AG09309 (cell line): ENCODE data around the gene QRICH2.

Experiments
- DNase-seq: peaks from one replicate; pipeline ENCODE4 v3.0.0-alpha.2; 2010; ENCODE audit warnings: low read depth
- H3K4me3 ChIP-seq: 2 replicates; pipeline ENCODE4 v1.5.1; 2011; ENCODE audit warnings: mild to moderate bottlenecking, low read depth, low read length, moderate library complexity; ENCODE audit not compliant: control insufficient read depth
- CTCF ChIP-seq: IDR thresholded peaks from 2 replicates; pipeline ENCODE4 v1.5.1; 2011; ENCODE audit warnings: mild to moderate bottlenecking, low read depth, low read length, inconsistent platforms; ENCODE audit not compliant: insufficient read depth, control insufficient read depth; ENCODE audit errors: missing control alignments

Gene QRICH2

GRCh38 chr17:76307966-76308338, at the start of gene QRICH2:
QRICH2 (minus strand) TSS chr17:76308276; CDS start chr17:76307998, 278 bp downstream.
- no peak for TF ChIP-seq CTCF
- H3K4me3 ChIP-seq, result no peak within 1 kb of the TSS
- no peak for DNase-seq

GRCh38 chr17:76357597-76358158, 49.6 kb upstream of the QRICH2 start:
- no peak for TF ChIP-seq CTCF
- DNase-seq, result no peak

GRCh38 chr17:76356803-76357456, 48.9 kb upstream of the QRICH2 start:
- DNase-seq, result no peak
- no peak overlapping the region for H3K4me3 ChIP-seq
- TF ChIP-seq CTCF, result no peak

More at GRCh38 chr17:76357597-76358158, 49.6 kb upstream of the QRICH2 start:
- no peak overlapping the region for H3K4me3 ChIP-seq

GRCh38 chr17:76354747-76355310, 46.8 kb upstream of the QRICH2 start:
- no peak for DNase-seq
- no peak overlapping the region for H3K4me3 ChIP-seq
- TF ChIP-seq CTCF, result no peak

GRCh38 chr17:76354317-76354729, 46.2 kb upstream of the QRICH2 start:
- DNase-seq, result no peak
- no peak for TF ChIP-seq CTCF
- peak overlapping the region; percentile 70 for H3K4me3 ChIP-seq

- H3K4me3 ChIP-seq, result peak within 1 kb of the TSS; percentile 70
- TF ChIP-seq CTCF, result peak; percentile 53
- no peak for DNase-seq
These were observed 45.7 kb upstream of the QRICH2 start, which contains the start of gene PRPSAP1 for GRCh38 chr17:76353599-76354316. PRPSAP1 (minus strand) TSS chr17:76353916; CDS start chr17:76353703, 213 bp downstream.
